Neural cell (in vitro differentiated cells): ENCODE measurements around the gene SMARCC2. TPM values are rescaled to one million over a fixed set of nuclear protein-coding genes. Genes with fewer than 3 reads are reported as not detected.

ENCODE experiments used
- H2AFZ ChIP-seq: fragments of 200-600, 300-800 bp; sonication (generic), shearing (Covaris generic); 2 replicates; pipeline ENCODE4 v1.6.0; 2014; ENCODE audit warnings: low read depth, mild to moderate bottlenecking, antibody characterized with exemption, low read length, moderate library complexity
- H3F3A ChIP-seq: fragments of 200-600 bp; shearing (Covaris generic); 2 replicates; pipeline ENCODE4 v1.6.1; 2016; ENCODE audit warnings: mild to moderate bottlenecking, moderate library complexity, mixed read lengths, antibody characterized with exemption, low read length; ENCODE audit not compliant: insufficient read depth, poor library complexity, severe bottlenecking
- H3K27ac ChIP-seq: fragments of 200-600, 300-800 bp; sonication (generic), shearing (Covaris generic); 2 replicates; pipeline ENCODE4 v1.5.1; 2014; ENCODE audit warnings: mild to moderate bottlenecking, low read length, moderate library complexity
- H3K27me3 ChIP-seq: fragments of 300-800, 200-600 bp; sonication (generic), shearing (Covaris generic); 2 replicates; pipeline ENCODE4 v1.6.0; 2014; ENCODE audit warnings: mild to moderate bottlenecking, low read depth, low read length, moderate library complexity; ENCODE audit not compliant: insufficient read depth
- H3K36me3 ChIP-seq: fragments of 300-800, 200-600 bp; sonication (generic), shearing (Covaris generic); 2 replicates; pipeline ENCODE4 v1.5.1; 2014; ENCODE audit warnings: mild to moderate bottlenecking, antibody characterized with exemption, low read length, moderate library complexity; ENCODE audit not compliant: insufficient read depth
- H3K4me2 ChIP-seq: fragments of 300-800, 200-600 bp; sonication (generic), shearing (Covaris generic); 2 replicates; pipeline ENCODE4 v1.6.0; 2014; ENCODE audit warnings: mild to moderate bottlenecking, low read length
- H3K4me3 ChIP-seq: fragments of 300-800, 200-600 bp; sonication (generic), shearing (Covaris generic); 2 replicates; pipeline ENCODE4 v1.5.1; 2014; ENCODE audit warnings: mild to moderate bottlenecking, low read length, moderate library complexity
- H3K79me2 ChIP-seq: fragments of 200-600 bp; shearing (Covaris generic); replicated peaks from 2 replicates; pipeline ENCODE4 v1.6.0; 2014; ENCODE audit warnings: mild to moderate bottlenecking, low read length, moderate library complexity; ENCODE audit not compliant: insufficient read depth
- H3K9ac ChIP-seq: fragments of 300-800, 200-600 bp; sonication (generic), shearing (Covaris generic); 2 replicates; pipeline ENCODE4 v1.6.1; 2016; ENCODE audit warnings: mild to moderate bottlenecking, low read length, mixed read lengths
- H3K9me2 ChIP-seq: fragments of 200-600 bp; shearing (Covaris generic); 2 replicates; pipeline ENCODE4 v1.6.1; 2016; ENCODE audit warnings: mild to moderate bottlenecking, low read length, mixed read lengths; ENCODE audit not compliant: insufficient read depth
- H3K9me3 ChIP-seq: fragments of 200-600, 300-800 bp; sonication (generic), shearing (Covaris generic); 2 replicates; pipeline ENCODE4 v1.6.1; 2016; ENCODE audit warnings: mild to moderate bottlenecking, mixed run types, low read length, moderate library complexity, mixed read lengths
- H4K20me1 ChIP-seq: fragments of 200-600 bp; shearing (Covaris generic); 2 replicates; pipeline ENCODE4 v1.6.1; 2016; ENCODE audit warnings: mild to moderate bottlenecking, mixed run types; ENCODE audit not compliant: insufficient read depth
- CTCF ChIP-seq: fragments of 450-650 bp; IDR thresholded peaks from 2 replicates; pipeline ENCODE4 v1.5.1; 2014; ENCODE audit warnings: antibody characterized with exemption, mild to moderate bottlenecking, moderate library complexity; ENCODE audit not compliant: poor library complexity, severe bottlenecking
- EP300 ChIP-seq: fragments of 450-650 bp; conservative IDR thresholded peaks from 2 replicates; pipeline ENCODE4 v1.6.1; 2014; ENCODE audit warnings: antibody characterized with exemption, mild to moderate bottlenecking, moderate library complexity; ENCODE audit not compliant: poor library complexity, severe bottlenecking
- EZH2 ChIP-seq: fragments of 200-600, 300-800 bp; shearing (Covaris generic), sonication (generic); IDR thresholded peaks from 2 replicates; pipeline ENCODE4 v1.6.1; 2014; ENCODE audit warnings: antibody characterized with exemption, low read length, borderline replicate concordance, mild to moderate bottlenecking; ENCODE audit not compliant: insufficient read depth, poor library complexity, severe bottlenecking
- MXI1 ChIP-seq: fragments of 450-650 bp; conservative IDR thresholded peaks from 2 replicates; pipeline ENCODE4 v1.6.1; 2014; ENCODE audit warnings: antibody characterized with exemption, mild to moderate bottlenecking; ENCODE audit not compliant: poor library complexity, severe bottlenecking
- POLR2AphosphoS5 ChIP-seq: IDR thresholded peaks from 2 replicates; pipeline ENCODE4 v1.6.1; 2012
- RAD21 ChIP-seq: fragments of 450-650 bp; conservative IDR thresholded peaks from 2 replicates; pipeline ENCODE4 v1.6.1; 2014; ENCODE audit warnings: antibody characterized with exemption, mild to moderate bottlenecking, moderate library complexity
- REST ChIP-seq: IDR thresholded peaks from 2 replicates; pipeline ENCODE4 v1.6.1; 2012; ENCODE audit warnings: borderline replicate concordance
- SMC3 ChIP-seq: fragments of 450-650 bp; conservative IDR thresholded peaks from 2 replicates; pipeline ENCODE4 v1.6.1; 2014; ENCODE audit warnings: antibody characterized with exemption, mild to moderate bottlenecking, moderate library complexity; ENCODE audit not compliant: poor library complexity
- TAF1 ChIP-seq: IDR thresholded peaks from 2 replicates; pipeline ENCODE4 v1.6.1; 2012; ENCODE audit warnings: low read depth
- polyA plus RNA-seq: library from polyadenylated mRNA; depleted of rRNA; stranded (reverse); fragments of >200 nt; gene quantifications from 2 replicates; pipeline ENCODE4 v1.2.3, GENCODE V29; 2014

Gene SMARCC2
- polyA plus RNA-seq, 1 donor from 2014 or later, result 85.6 TPM

- Histone ChIP-seq H3K27ac (no peak overlapping the region), H3K36me3 (peaks cover 13% of the 10 kb centered on the region), H3K9ac (no peak overlapping the region), H3K27me3 (no peaks in the 10 kb centered on the region), H4K20me1 (peaks cover 5% of the 10 kb centered on the region), H3K9me3 (no peaks in the 10 kb centered on the region), H3K4me3 (no peak overlapping the region), H3K9me2 (no peaks in the 10 kb centered on the region), H3K79me2 (peaks cover 26% of the 10 kb centered on the region), H2AFZ (no peak overlapping the region), H3K4me2 (no peak overlapping the region), H3F3A (peaks cover 5% of the 10 kb centered on the region)
- no peak for TF ChIP-seq EZH2
- no peak for TF ChIP-seq POLR2AphosphoS5
- no peak for TF ChIP-seq RAD21
- no peak for TF ChIP-seq SMC3
- no peak for TF ChIP-seq MXI1
- TF ChIP-seq REST, result no peak
- TF ChIP-seq EP300, result no peak
- TF ChIP-seq TAF1, result no peak
These were observed 26.6 kb downstream of the SMARCC2 start for GRCh38 chr12:56162468-56163290.

- peaks cover 13% of the 10 kb centered on the region for H3K36me3 ChIP-seq
- H3K9me3 ChIP-seq, result no peaks in the 10 kb centered on the region
- TF ChIP-seq TAF1 (no peak), REST (no peak), POLR2AphosphoS5 (no peak), EZH2 (no peak), EP300 (no peak), SMC3 (no peak), RAD21 (no peak), MXI1 (no peak), CTCF (no peak)
- no peak overlapping the region for H3K9ac ChIP-seq
- no peak overlapping the region for H3K27ac ChIP-seq
- H4K20me1 ChIP-seq, result peaks cover 5% of the 10 kb centered on the region
- no peak overlapping the region for H2AFZ ChIP-seq
- no peaks in the 10 kb centered on the region for H3K27me3 ChIP-seq
- H3K79me2 ChIP-seq, result peaks cover 26% of the 10 kb centered on the region
- H3K4me2 ChIP-seq, result no peak overlapping the region
- H3K9me2 ChIP-seq, result no peaks in the 10 kb centered on the region
- peak overlapping the region; percentile 79 for H3K4me3 ChIP-seq
- peaks cover 5% of the 10 kb centered on the region for H3F3A ChIP-seq
These were observed 27.5 kb downstream of the SMARCC2 start for GRCh38 chr12:56161690-56162351.
